ENCODE results near the gene ABHD15. TPM values are rescaled to one million over a fixed set of nuclear protein-coding genes. Genes with fewer than 3 reads are reported as not detected.

Gene ABHD15
- total and polyA plus RNA-seq, 4 donors, result 2.3 to 4.3 (median 3.0) TPM

DNA sequence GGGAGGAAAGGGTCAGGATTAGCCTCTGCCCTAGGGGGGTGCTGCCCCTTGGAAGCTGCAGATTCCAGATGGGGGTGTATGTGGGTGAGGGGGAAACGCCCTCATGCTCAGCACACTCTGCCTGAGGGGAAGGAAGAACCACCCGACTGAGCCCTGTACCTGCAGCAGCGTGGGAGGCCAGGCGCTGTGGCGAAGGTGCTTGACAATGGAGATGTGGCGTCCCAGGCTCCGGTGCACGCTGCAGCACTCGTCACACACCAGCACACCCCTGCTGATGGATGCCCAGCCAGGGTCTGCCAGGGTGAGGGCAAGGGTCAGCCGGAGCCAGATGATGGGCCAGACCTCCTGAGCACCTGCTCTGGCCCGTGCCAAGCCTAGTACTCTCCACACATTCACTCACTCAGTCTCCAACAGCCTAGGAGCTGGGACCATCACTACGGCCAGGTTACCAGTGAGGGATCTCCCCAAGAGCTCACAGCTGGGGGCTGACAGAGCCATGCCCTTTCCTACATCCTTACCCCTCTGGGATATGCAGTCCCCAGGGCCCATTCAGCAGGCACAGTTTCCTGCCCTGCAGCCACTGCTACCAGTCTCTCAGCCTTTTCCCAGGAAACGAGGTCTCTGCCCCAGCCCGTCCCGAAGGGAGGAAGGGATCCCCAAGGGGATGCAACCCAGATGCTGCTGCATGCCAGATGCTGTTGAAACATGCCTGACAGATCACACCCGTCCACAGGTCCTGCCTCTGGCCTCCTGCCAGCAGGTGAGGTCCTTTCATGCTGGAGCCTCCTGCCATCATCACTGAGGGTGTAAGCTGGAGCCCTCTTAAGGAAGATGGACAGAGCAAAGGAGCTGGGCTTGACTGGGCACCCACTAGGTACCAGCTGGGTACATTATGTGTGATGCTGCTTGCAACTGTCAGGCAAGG is 16.7 kb upstream of the ABHD15 start:
- no peak overlapping the region for H3K4me3 ChIP-seq (ENCODE audit: low read depth, low read length)
- H3K4me1 ChIP-seq (ENCODE audit: control insufficient read depth, insufficient read depth, low read length), result peaks cover 84% of the 10 kb centered on the region
- H3K27ac ChIP-seq (ENCODE audit: low read depth, low read length), result peak overlapping the region; percentile 80
- 94% methylated on average over 16 of the region's 16 CpGs for WGBS (ENCODE audit: insufficient coverage)
- DNase-seq (ENCODE audit: low read depth in 4 of 6, low spot score in 6 of 6), result no peak
- H3K9me3 ChIP-seq (ENCODE audit: control insufficient read depth, insufficient read depth, low read length), result no peaks in the 10 kb centered on the region
- H3K36me3 ChIP-seq (ENCODE audit: control insufficient read depth, insufficient read depth, low read length), result peaks cover 66% of the 10 kb centered on the region
- H3K27me3 ChIP-seq (ENCODE audit: control insufficient read depth, insufficient read depth, low read length), result no peaks in the 10 kb centered on the region

DNA sequence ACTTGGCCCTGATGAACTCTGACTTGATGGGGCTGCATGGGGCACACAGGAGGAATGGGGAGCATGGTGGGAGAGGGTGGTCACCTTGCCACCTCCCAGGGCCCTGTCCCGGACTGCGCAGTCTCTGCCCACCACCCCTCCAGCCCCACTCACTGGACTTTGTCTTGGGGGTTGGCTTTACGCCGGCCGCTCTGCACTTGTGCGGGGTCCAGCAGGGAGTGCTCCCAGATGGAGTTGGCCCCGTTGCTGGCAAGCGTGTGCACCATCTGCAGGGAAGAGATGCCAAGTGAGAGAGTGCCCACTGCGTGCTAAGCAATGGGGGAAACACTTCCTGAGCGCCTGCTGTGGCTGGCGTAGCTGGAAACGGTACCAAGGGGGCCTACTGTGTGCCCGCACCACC is 15.9 kb upstream of the ABHD15 start:
- Histone ChIP-seq H3K27me3 (ENCODE audit: control insufficient read depth, insufficient read depth, low read length) (no peaks in the 10 kb centered on the region), H3K9me3 (ENCODE audit: control insufficient read depth, insufficient read depth, low read length) (no peaks in the 10 kb centered on the region), H3K27ac (ENCODE audit: low read depth, low read length) (no peak overlapping the region), H3K4me1 (ENCODE audit: control insufficient read depth, insufficient read depth, low read length) (peaks cover 84% of the 10 kb centered on the region), H3K4me3 (ENCODE audit: low read depth, low read length) (no peak overlapping the region), H3K36me3 (ENCODE audit: control insufficient read depth, insufficient read depth, low read length) (peaks cover 74% of the 10 kb centered on the region)
- 44% methylated on average over 10 of the region's 13 CpGs for WGBS (ENCODE audit: insufficient coverage)
- DNase-seq (ENCODE audit: low read depth in 4 of 6, low spot score in 6 of 6), result peak in 2 of 6 donors; percentile 33 to 89

DNA sequence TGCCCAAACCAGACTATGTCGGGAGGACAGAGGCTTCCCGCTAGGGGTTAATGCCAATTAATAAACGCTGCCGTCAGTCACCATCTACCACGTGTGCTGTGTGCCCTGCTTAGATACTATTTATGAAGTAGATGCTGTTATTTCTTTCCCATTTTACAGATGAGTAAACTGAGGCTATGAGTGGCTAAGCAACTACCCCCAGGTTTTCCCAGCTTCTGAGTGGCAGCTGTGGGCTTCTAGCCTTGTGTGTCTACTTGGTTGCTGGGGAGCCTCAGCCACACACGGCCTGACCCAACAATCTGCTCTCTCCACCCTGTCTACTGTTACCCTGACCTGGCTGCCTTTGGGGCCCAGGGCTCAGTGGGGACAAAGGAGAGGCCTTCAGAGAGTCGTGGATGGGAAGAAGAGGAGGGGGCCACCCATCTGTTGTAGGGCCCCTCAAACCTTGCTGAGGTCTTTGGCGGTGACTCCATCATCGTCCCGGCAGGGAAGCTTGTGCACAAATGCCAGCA is 15.5 kb upstream of the ABHD15 start:
- Histone ChIP-seq H3K27ac (ENCODE audit: low read depth, low read length) (no peak overlapping the region), H3K4me3 (ENCODE audit: low read depth, low read length) (no peak overlapping the region), H3K27me3 (ENCODE audit: control insufficient read depth, insufficient read depth, low read length) (no peaks in the 10 kb centered on the region), H3K36me3 (ENCODE audit: control insufficient read depth, insufficient read depth, low read length) (peaks cover 79% of the 10 kb centered on the region), H3K9me3 (ENCODE audit: control insufficient read depth, insufficient read depth, low read length) (no peaks in the 10 kb centered on the region), H3K4me1 (ENCODE audit: control insufficient read depth, insufficient read depth, low read length) (peaks cover 84% of the 10 kb centered on the region)
- 57% methylated on average over 4 of the region's 10 CpGs for WGBS (ENCODE audit: insufficient coverage)
- DNase-seq (ENCODE audit: low read depth in 4 of 6, low spot score in 6 of 6), result no peak

DNA sequence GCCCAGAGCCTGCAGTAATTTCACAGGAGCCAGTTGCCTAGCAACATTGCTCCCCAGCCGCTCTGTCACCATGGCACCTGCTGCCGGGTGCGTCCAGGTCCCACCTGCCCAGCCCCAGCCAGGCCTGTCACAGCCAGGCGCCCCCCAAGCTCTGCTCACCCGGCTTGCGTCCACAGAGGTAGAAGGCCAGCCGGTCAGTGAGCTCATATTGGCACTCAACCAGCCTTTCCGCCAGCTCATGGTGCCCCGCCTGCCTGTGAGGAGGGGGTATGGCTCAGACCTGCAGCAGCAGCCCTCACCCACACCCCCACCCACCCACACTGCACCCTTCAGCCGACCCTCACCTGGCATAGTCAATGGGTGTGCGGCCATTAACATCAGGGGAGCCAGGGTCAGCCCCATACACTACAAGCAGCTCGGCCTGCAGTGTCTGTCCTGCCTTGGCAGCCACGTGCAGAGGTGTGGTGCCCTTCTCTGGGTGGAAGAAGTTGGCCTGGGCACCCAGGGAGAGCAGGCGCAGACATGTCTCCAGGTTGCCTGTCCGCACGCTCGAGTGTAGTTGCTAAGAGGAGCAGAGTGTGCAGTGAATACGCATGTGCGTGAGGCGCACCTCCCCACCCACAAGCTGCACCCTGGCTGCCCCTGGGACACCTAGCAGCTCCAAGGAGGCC is 14.9 kb upstream of the ABHD15 start:
- Histone ChIP-seq H3K27me3 (ENCODE audit: control insufficient read depth, insufficient read depth, low read length) (no peaks in the 10 kb centered on the region), H3K27ac (ENCODE audit: low read depth, low read length) (no peak overlapping the region), H3K36me3 (ENCODE audit: control insufficient read depth, insufficient read depth, low read length) (peaks cover 81% of the 10 kb centered on the region), H3K9me3 (ENCODE audit: control insufficient read depth, insufficient read depth, low read length) (no peaks in the 10 kb centered on the region), H3K4me3 (ENCODE audit: low read depth, low read length) (no peak overlapping the region), H3K4me1 (ENCODE audit: control insufficient read depth, insufficient read depth, low read length) (peaks cover 84% of the 10 kb centered on the region)
- 55% methylated on average over 9 of the region's 20 CpGs for WGBS (ENCODE audit: insufficient coverage)
- peak in 2 of 6 donors; percentile 29 to 34 for DNase-seq (ENCODE audit: low read depth in 4 of 6, low spot score in 6 of 6)

DNA sequence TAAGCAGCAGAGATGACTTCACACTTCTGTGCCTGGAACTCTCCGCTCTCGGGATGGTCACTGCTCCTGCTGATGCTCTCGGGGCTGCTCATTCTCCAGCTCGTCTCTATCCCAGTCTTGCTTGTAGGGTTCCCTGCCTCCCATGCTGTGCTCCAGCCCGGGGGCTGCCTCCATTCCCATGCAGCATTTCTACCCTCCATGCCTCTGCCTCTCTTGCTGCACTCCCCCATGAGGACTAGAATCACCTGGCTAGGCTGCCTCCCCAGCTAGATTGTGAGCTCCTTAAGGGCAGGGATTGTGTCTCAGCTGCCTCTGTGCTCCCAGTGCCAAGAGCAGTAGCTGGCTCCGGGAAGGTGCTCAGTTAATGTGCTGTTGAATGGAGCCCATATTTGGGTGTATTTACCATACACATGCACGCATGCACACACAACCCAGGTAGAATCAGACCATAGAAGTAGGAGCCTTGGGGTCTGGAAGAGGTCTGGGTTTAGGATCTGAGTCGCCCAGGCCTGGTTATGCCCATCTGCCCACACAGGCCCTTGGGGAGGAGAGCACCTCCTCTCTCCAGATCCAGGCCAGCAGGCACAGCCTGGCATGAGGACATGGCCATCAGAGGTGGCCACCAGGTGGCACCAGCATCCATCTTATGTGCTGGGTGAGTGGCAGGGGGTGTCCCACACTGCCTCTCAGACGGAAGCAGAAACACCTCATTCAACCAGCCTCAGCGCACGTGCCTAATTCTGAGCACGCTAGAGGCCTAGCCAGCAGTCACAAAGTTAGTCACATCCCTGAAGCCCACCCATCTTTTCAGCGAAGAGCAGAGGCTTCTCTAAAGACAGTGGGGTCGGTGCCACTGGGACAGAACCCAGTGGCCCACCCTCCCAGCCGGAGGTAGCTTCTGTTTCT is 13.3 kb upstream of the ABHD15 start:
- 91% methylated on average over 6 of the region's 15 CpGs for WGBS (ENCODE audit: insufficient coverage)
- H3K27me3 ChIP-seq (ENCODE audit: control insufficient read depth, insufficient read depth, low read length), result no peaks in the 10 kb centered on the region
- no peaks in the 10 kb centered on the region for H3K9me3 ChIP-seq (ENCODE audit: control insufficient read depth, insufficient read depth, low read length)
- peaks cover 94% of the 10 kb centered on the region for H3K36me3 ChIP-seq (ENCODE audit: control insufficient read depth, insufficient read depth, low read length)
- H3K27ac ChIP-seq (ENCODE audit: low read depth, low read length), result peak overlapping the region; percentile 25
- DNase-seq (ENCODE audit: low read depth in 4 of 6, low spot score in 6 of 6), result peak in 2 of 6 donors; percentile 91 to 92
- H3K4me1 ChIP-seq (ENCODE audit: control insufficient read depth, insufficient read depth, low read length), result peaks cover 74% of the 10 kb centered on the region
- H3K4me3 ChIP-seq (ENCODE audit: low read depth, low read length), result no peak overlapping the region

DNA sequence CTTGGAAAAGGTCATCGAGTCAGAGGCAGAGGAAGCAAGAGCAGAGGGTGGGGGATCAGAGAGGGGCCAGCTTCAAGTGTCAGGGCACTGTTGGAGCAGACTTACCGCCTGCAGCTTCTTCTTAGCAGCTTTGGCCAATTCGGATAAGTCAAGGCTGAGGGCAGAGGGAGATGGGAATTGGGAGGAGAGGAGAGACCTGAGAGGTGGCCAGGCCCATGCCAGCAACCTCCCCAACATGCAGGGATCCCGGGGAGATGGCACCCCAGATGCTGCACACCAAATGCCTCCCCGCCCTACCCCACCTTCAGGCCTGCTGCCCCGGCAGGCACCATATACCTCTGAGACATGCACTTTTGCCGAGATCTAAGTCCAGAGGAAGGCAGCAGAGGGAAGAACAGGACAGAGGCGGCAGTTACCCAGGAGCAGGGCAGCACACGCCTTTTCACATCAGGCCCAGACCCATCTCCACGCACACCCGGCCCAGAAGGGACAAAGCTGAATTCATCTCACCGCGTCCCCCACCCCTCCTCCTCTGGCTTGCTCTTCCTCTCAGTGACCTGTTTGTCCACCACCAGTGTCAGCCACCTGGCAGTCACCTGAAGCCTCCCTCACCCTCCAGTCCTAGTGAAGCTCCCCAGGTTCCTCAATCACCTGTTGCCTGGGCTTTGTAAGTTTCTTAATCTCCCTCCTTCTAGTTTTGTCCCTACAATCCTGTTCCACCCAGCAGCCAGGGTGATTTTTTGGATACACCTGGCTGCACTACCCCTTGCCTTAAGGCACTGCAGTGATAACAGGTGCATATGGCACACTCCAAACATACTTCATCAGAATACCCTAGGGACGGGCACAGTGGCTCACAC is 12.0 kb upstream of the ABHD15 start:
- WGBS (ENCODE audit: insufficient coverage), result 89% methylated on average over 14 of the region's 14 CpGs
- DNase-seq (ENCODE audit: low read depth in 4 of 6, low spot score in 6 of 6), result no peak
- H3K27ac ChIP-seq (ENCODE audit: low read depth, low read length), result peak overlapping the region; percentile 10
- no peak overlapping the region for H3K4me3 ChIP-seq (ENCODE audit: low read depth, low read length)
- H3K27me3 ChIP-seq (ENCODE audit: control insufficient read depth, insufficient read depth, low read length), result no peaks in the 10 kb centered on the region
- peaks cover 99% of the 10 kb centered on the region for H3K36me3 ChIP-seq (ENCODE audit: control insufficient read depth, insufficient read depth, low read length)
- H3K9me3 ChIP-seq (ENCODE audit: control insufficient read depth, insufficient read depth, low read length), result no peaks in the 10 kb centered on the region
- peaks cover 68% of the 10 kb centered on the region for H3K4me1 ChIP-seq (ENCODE audit: control insufficient read depth, insufficient read depth, low read length)

DNA sequence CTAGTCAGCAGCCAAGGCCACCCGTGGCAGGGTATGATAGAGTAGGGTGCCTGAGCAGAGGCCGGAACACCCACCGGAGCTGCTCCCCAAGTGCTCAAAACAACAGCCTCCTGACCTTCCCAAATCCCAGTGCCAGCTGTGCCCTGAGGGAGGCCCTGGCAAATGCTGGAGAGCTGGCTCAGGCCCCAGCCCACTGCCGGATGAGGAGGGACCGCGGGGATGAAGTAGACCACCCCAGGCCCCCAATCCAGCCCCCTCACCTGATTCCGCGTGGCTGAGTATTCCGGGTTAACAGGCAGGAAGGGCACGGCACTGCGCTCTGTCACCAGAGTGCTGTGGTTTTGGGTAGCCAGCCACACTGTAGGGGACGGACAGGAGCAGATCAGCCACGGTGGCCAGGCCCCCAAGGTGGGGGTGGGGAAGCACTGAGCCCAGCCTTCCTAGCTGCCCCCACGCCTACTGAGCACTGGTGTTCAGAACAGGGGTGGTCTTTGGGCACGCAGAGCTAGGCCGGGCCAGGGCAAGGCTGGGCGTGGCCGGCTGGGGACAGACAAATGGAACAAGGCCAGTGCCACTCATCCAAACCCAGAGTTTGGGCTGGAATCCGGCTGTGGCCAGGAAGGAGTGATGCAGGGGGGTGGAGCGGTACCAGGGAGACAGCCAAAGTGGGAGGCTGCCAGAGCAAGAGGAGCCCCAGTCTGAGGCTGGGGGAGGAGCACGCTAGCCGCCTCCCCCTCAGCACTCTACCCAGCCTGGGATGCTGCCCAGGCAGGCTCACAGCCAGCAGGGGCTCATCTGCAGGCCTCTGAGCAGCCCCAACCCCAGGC is 10.8 kb upstream of the ABHD15 start:
- Histone ChIP-seq H3K4me1 (ENCODE audit: control insufficient read depth, insufficient read depth, low read length) (peaks cover 67% of the 10 kb centered on the region), H3K36me3 (ENCODE audit: control insufficient read depth, insufficient read depth, low read length) (peaks cover 97% of the 10 kb centered on the region), H3K9me3 (ENCODE audit: control insufficient read depth, insufficient read depth, low read length) (no peaks in the 10 kb centered on the region), H3K27me3 (ENCODE audit: control insufficient read depth, insufficient read depth, low read length) (no peaks in the 10 kb centered on the region), H3K4me3 (ENCODE audit: low read depth, low read length) (no peak overlapping the region), H3K27ac (ENCODE audit: low read depth, low read length) (peak overlapping the region; percentile 64)
- WGBS (ENCODE audit: insufficient coverage), result 67% methylated on average over 15 of the region's 22 CpGs
- DNase-seq (ENCODE audit: low read depth in 4 of 6, low spot score in 6 of 6), result peak in 2 of 6 donors; percentile 39 to 86

DNA sequence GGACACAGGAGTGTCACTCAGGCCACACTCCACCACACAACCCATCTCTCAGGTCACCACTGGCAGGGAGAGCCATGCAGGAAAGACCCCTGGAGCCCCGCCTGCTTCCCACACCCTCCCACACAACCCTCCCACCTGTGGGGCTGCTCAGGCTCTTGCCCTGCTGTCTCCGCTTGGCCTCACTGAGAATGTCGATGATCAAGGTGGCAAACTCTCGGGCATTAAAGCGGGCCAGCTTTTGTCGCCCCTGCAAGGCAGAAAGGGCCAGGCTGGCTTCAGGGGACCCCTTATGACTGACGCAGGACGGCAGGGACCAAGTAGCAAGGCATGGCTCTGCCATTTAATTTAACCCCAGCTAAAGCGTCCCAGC is 10.1 kb upstream of the ABHD15 start:
- Histone ChIP-seq H3K27me3 (ENCODE audit: control insufficient read depth, insufficient read depth, low read length) (no peaks in the 10 kb centered on the region), H3K27ac (ENCODE audit: low read depth, low read length) (no peak overlapping the region), H3K4me3 (ENCODE audit: low read depth, low read length) (no peak overlapping the region), H3K4me1 (ENCODE audit: control insufficient read depth, insufficient read depth, low read length) (peaks cover 67% of the 10 kb centered on the region), H3K9me3 (ENCODE audit: control insufficient read depth, insufficient read depth, low read length) (no peaks in the 10 kb centered on the region), H3K36me3 (ENCODE audit: control insufficient read depth, insufficient read depth, low read length) (peaks cover 96% of the 10 kb centered on the region)
- WGBS (ENCODE audit: insufficient coverage), result 96% methylated on average over 8 of the region's 9 CpGs
- DNase-seq (ENCODE audit: low read depth in 4 of 6, low spot score in 6 of 6), result no peak
